ENCODE data around the gene KATNIP.

KATNIP gene

GRCh38 chr16:27595993-27596392, 46.0 kb downstream of the KATNIP start:
- no peak overlapping the region for H3K27ac ChIP-seq
- H3K4me1 ChIP-seq, result no peaks in the 10 kb centered on the region
- no peaks in the 10 kb centered on the region for H3K27me3 ChIP-seq
- DNase-seq, result no peak
- no peak for TF ChIP-seq CTCF (IDR thresholded peaks at IDR 0.05)
- H3K36me3 ChIP-seq, result peaks cover 0 to 11% (median 5%) of the 10 kb centered on the region in 3 donors
- no peak overlapping the region for H3K4me3 ChIP-seq
- intact Hi-C loops (cut with DNase I; ENCODE audit: low total_unique reads), result no loop called here
- no peaks in the 10 kb centered on the region for H3K9me3 ChIP-seq

- no peak overlapping the region for H3K27ac ChIP-seq
- no peak for DNase-seq
- no peaks in the 10 kb centered on the region for H3K9me3 ChIP-seq
- intact Hi-C loops (cut with DNase I; ENCODE audit: low total_unique reads), result no loop called here
- peaks cover 0 to 11% (median 5%) of the 10 kb centered on the region in 3 donors for H3K36me3 ChIP-seq
- H3K27me3 ChIP-seq, result no peaks in the 10 kb centered on the region
- H3K4me3 ChIP-seq, result no peak overlapping the region
- no peaks in the 10 kb centered on the region for H3K4me1 ChIP-seq
- no peak for TF ChIP-seq CTCF (IDR thresholded peaks at IDR 0.05)
Measured at GRCh38 chr16:27596411-27596810, 46.5 kb downstream of the KATNIP start.

GRCh38 chr16:27597361-27597760, 47.4 kb downstream of the KATNIP start:
- intact Hi-C loops (cut with DNase I; ENCODE audit: low total_unique reads), result no loop called here
- Histone ChIP-seq H3K27me3 (no peaks in the 10 kb centered on the region), H3K27ac (no peak overlapping the region), H3K4me3 (no peak overlapping the region), H3K4me1 (no peaks in the 10 kb centered on the region), H3K36me3 (peaks cover 0 to 11% (median 5%) of the 10 kb centered on the region in 3 donors), H3K9me3 (no peaks in the 10 kb centered on the region)
- TF ChIP-seq CTCF (IDR thresholded peaks at IDR 0.05), result no peak
- DNase-seq, result no peak

- DNase-seq, result no peak
- Histone ChIP-seq H3K9me3 (no peaks in the 10 kb centered on the region), H3K4me3 (no peak overlapping the region), H3K27me3 (no peaks in the 10 kb centered on the region), H3K36me3 (peaks cover 0 to 11% (median 5%) of the 10 kb centered on the region in 3 donors), H3K4me1 (no peaks in the 10 kb centered on the region), H3K27ac (no peak overlapping the region)
- no peak for TF ChIP-seq CTCF (IDR thresholded peaks at IDR 0.05)
- intact Hi-C loops (cut with DNase I; ENCODE audit: low total_unique reads), result no loop called here
Measured at GRCh38 chr16:27598220-27598619, 48.3 kb downstream of the KATNIP start.

- Histone ChIP-seq H3K4me1 (no peaks in the 10 kb centered on the region), H3K36me3 (peaks cover 0 to 9% (median 5%) of the 10 kb centered on the region in 3 donors), H3K27ac (no peak overlapping the region), H3K4me3 (no peak overlapping the region), H3K27me3 (no peaks in the 10 kb centered on the region), H3K9me3 (no peaks in the 10 kb centered on the region)
- TF ChIP-seq CTCF (IDR thresholded peaks at IDR 0.05), result no peak
- DNase-seq, result no peak
- intact Hi-C loops (cut with DNase I; ENCODE audit: low total_unique reads), result no loop called here
Measured at GRCh38 chr16:27598931-27599565, 49.1 kb downstream of the KATNIP start.

GRCh38 chr16:27599606-27600005, 49.7 kb downstream of the KATNIP start:
- intact Hi-C loops (cut with DNase I; ENCODE audit: low total_unique reads), result no loop called here
- Histone ChIP-seq H3K9me3 (no peaks in the 10 kb centered on the region), H3K27ac (no peak overlapping the region), H3K27me3 (no peaks in the 10 kb centered on the region), H3K36me3 (peaks cover 0 to 6% (median 0%) of the 10 kb centered on the region in 3 donors), H3K4me3 (no peak overlapping the region), H3K4me1 (no peaks in the 10 kb centered on the region)
- DNase-seq, result no peak
- TF ChIP-seq CTCF (IDR thresholded peaks at IDR 0.05), result no peak
